Measurements from ENCODE around the gene TTC34.

Gene TTC34

DNA sequence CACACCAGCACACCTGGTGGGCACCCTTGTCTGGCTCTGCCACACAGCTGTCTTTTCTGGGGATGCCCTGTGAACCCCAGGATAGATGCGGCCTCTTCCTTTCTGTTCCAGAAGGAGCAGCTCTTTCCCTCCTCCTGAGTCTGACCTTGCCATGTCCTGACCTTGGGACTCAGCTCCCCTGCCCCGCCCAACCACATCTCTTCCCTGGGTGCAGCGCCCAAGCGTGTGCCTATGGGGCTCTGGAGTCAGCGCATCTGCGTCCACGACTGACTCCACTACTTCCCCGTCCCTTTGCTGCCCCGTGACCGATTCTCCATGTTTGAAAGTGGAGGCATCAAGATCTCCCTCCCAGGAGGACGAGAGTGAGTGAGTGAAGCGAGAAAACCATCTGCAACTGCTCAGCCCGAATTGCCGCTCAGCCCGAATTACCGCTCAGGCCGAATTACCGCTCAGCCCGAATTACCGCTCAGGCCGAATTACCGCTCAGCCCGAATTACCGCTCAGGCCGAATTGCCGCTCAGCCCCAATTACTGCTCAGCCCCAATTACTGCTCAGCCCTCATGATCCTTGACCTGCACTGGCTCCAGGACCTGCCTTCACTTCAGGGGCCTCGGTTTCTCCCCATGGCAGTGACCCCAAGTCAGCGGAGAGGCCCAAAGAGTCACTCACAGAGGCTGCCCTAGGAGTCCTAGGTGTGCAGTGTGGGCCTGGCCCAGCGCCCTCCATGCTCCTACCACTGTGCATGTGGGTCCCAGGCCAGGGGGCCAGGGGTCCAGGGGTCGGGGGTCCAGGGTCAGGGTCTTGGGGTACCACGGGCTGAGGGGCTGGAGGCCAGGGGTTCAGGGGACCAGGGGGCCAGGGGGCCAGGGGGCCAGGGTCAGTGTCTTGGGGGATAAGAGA, 18.6 kb upstream of the TTC34 start:
- Histone ChIP-seq H2AFZ (ENCODE audit: low read depth, low read length) (no peak overlapping the region), H4K20me1 (ENCODE audit: insufficient read depth, low read length) (no peaks in the 10 kb centered on the region), H3K4me3 (ENCODE audit: low read length) (no peak overlapping the region), H3K27ac (ENCODE audit: low read length) (no peak overlapping the region), H3K4me1 (ENCODE audit: low read length) (no peaks in the 10 kb centered on the region), H3K9me3 (ENCODE audit: insufficient read depth, low read length) (no peaks in the 10 kb centered on the region), H3K4me2 (ENCODE audit: low read length) (no peak overlapping the region), H3K36me3 (replicated peaks; ENCODE audit: low read depth, low read length) (no peaks in the 10 kb centered on the region), H3K9ac (ENCODE audit: low read length) (no peak overlapping the region), H3K27me3 (ENCODE audit: low read depth, low read length) (no peaks in the 10 kb centered on the region), H3K79me2 (ENCODE audit: low read length) (no peaks in the 10 kb centered on the region)
- TF ChIP-seq, protein P1, sequence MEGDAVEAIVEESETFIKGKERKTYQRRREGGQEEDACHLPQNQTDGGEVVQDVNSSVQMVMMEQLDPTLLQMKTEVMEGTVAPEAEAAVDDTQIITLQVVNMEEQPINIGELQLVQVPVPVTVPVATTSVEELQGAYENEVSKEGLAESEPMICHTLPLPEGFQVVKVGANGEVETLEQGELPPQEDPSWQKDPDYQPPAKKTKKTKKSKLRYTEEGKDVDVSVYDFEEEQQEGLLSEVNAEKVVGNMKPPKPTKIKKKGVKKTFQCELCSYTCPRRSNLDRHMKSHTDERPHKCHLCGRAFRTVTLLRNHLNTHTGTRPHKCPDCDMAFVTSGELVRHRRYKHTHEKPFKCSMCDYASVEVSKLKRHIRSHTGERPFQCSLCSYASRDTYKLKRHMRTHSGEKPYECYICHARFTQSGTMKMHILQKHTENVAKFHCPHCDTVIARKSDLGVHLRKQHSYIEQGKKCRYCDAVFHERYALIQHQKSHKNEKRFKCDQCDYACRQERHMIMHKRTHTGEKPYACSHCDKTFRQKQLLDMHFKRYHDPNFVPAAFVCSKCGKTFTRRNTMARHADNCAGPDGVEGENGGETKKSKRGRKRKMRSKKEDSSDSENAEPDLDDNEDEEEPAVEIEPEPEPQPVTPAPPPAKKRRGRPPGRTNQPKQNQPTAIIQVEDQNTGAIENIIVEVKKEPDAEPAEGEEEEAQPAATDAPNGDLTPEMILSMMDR (IDR thresholded peaks at IDR 0.05; ENCODE audit: low read depth, low read length): no peak
- no peak for TF ChIP-seq EZH2phosphoT487 (IDR thresholded peaks at IDR 0.05; ENCODE audit: low read depth)

DNA sequence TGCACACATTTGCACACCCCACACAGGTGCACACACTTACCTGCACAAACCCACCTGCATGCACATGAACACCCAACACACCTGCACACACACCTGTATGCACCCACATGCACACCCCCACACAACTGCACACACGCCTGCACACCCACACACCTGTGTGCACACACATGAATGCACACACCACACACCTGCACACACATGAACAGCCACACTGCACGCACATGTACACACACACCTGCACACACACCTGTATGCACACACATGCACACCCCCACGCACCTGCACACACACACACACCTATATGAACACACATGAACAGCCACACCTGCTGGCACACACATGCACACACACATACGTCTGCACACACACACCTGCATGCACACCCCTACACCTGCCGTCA, 17.9 kb upstream of the TTC34 start:
- Histone ChIP-seq H3K36me3 (replicated peaks; ENCODE audit: low read depth, low read length) (no peaks in the 10 kb centered on the region), H3K4me3 (ENCODE audit: low read length) (no peak overlapping the region), H2AFZ (ENCODE audit: low read depth, low read length) (no peak overlapping the region), H3K9me3 (ENCODE audit: insufficient read depth, low read length) (no peaks in the 10 kb centered on the region), H4K20me1 (ENCODE audit: insufficient read depth, low read length) (no peaks in the 10 kb centered on the region), H3K27me3 (ENCODE audit: low read depth, low read length) (no peaks in the 10 kb centered on the region), H3K4me2 (ENCODE audit: low read length) (no peak overlapping the region), H3K4me1 (ENCODE audit: low read length) (no peaks in the 10 kb centered on the region), H3K79me2 (ENCODE audit: low read length) (no peaks in the 10 kb centered on the region), H3K9ac (ENCODE audit: low read length) (no peak overlapping the region), H3K27ac (ENCODE audit: low read length) (no peak overlapping the region)
- TF ChIP-seq EZH2phosphoT487 (IDR thresholded peaks at IDR 0.05; ENCODE audit: low read depth): no peak
- TF ChIP-seq, protein P1 (IDR thresholded peaks at IDR 0.05; ENCODE audit: low read depth, low read length): no peak

DNA sequence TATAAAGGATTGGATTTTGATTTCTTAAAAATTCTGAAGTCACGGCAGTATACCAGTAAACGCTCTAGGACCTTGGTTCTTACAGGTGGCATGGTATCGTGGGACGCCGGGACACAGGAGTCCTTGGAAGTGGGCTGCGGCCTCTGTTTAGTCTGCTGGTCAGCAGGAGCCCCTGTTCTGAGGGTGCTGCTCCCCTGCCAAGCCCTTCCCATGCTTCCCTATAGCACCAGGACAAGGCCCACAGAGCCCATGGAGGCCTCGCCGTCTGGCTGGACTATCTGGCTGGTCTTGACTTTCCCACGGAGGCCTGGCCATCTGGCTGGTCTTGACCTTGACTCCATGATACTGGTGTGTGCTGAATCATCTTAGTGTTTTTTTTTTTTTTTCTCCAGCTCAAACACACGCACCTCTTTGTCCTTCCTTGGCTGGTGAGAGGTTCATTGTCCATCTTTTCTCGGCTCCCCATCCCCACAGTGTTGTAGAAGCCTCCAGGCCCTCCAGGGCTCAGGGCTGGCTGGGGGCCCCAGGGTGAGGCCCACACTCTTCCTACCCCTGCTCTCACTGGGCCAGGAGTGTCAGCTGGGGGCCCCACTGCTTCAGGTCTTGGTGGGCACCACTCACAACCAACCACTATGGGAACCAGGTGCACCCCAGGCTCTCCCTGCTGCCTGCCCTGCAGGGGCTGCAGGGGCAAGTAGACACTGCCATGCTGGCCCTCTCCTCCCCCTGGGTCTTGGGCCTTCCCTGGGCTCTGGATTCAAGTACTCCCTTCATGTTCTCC, 16.5 kb upstream of the TTC34 start:
- TF ChIP-seq EZH2phosphoT487 (IDR thresholded peaks at IDR 0.05; ENCODE audit: low read depth): no peak
- TF ChIP-seq, protein P1 (IDR thresholded peaks at IDR 0.05; ENCODE audit: low read depth, low read length): no peak
- H3K36me3 ChIP-seq (replicated peaks; ENCODE audit: low read depth, low read length): no peaks in the 10 kb centered on the region
- H3K4me2 ChIP-seq (ENCODE audit: low read length): no peak overlapping the region
- no peaks in the 10 kb centered on the region for H3K9me3 ChIP-seq (ENCODE audit: insufficient read depth, low read length)
- H3K79me2 ChIP-seq (ENCODE audit: low read length): no peaks in the 10 kb centered on the region
- H4K20me1 ChIP-seq (ENCODE audit: insufficient read depth, low read length): no peaks in the 10 kb centered on the region
- no peaks in the 10 kb centered on the region for H3K27me3 ChIP-seq (ENCODE audit: low read depth, low read length)
- no peak overlapping the region for H3K4me3 ChIP-seq (ENCODE audit: low read length)
- no peaks in the 10 kb centered on the region for H3K4me1 ChIP-seq (ENCODE audit: low read length)
- H2AFZ ChIP-seq (ENCODE audit: low read depth, low read length): no peak overlapping the region
- H3K27ac ChIP-seq (ENCODE audit: low read length): no peak overlapping the region
- no peak overlapping the region for H3K9ac ChIP-seq (ENCODE audit: low read length)

DNA sequence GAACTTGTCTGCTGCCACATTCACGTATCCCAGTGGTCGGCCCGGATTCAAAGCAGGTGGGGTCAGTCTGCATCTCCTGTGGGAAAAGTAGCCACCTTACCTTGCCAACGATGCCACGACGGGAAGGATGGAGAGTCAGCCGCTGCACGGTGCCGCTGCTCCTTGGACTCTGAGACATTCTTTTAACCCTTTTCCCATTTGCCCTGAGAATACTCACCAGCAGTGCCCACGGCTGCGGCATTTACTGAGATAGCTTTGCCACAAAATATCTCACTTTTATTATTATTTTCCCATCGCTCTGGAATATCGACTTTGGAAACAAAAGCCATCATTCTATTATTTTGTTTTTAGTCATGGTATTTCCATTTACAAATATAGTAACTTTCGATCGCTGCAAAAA, 15.3 kb upstream of the TTC34 start:
- H3K4me3 ChIP-seq (ENCODE audit: low read length): no peak overlapping the region
- no peak overlapping the region for H3K4me2 ChIP-seq (ENCODE audit: low read length)
- H3K9me3 ChIP-seq (ENCODE audit: insufficient read depth, low read length): no peaks in the 10 kb centered on the region
- H3K27ac ChIP-seq (ENCODE audit: low read length): no peak overlapping the region
- no peaks in the 10 kb centered on the region for H4K20me1 ChIP-seq (ENCODE audit: insufficient read depth, low read length)
- no peaks in the 10 kb centered on the region for H3K4me1 ChIP-seq (ENCODE audit: low read length)
- H2AFZ ChIP-seq (ENCODE audit: low read depth, low read length): no peak overlapping the region
- H3K79me2 ChIP-seq (ENCODE audit: low read length): no peaks in the 10 kb centered on the region
- no peaks in the 10 kb centered on the region for H3K36me3 ChIP-seq (replicated peaks; ENCODE audit: low read depth, low read length)
- no peak for TF ChIP-seq EZH2phosphoT487 (IDR thresholded peaks at IDR 0.05; ENCODE audit: low read depth)
- TF ChIP-seq, protein P1 (IDR thresholded peaks at IDR 0.05; ENCODE audit: low read depth, low read length): no peak
- no peak overlapping the region for H3K9ac ChIP-seq (ENCODE audit: low read length)
- no peaks in the 10 kb centered on the region for H3K27me3 ChIP-seq (ENCODE audit: low read depth, low read length)
